ENCODE measurements around the gene CELSR1. TPM values are rescaled to one million over a fixed set of nuclear protein-coding genes. Genes with fewer than 3 reads are reported as not detected.
"Not testable (repeated sequence)": the region's sequence is repeated elsewhere in the genome, so short reads cannot be mapped to it uniquely, and the experiment has no call there.

The CELSR1 gene
- total RNA-seq, 1 experiment from 2014 or later: 0.06 TPM

DNA sequence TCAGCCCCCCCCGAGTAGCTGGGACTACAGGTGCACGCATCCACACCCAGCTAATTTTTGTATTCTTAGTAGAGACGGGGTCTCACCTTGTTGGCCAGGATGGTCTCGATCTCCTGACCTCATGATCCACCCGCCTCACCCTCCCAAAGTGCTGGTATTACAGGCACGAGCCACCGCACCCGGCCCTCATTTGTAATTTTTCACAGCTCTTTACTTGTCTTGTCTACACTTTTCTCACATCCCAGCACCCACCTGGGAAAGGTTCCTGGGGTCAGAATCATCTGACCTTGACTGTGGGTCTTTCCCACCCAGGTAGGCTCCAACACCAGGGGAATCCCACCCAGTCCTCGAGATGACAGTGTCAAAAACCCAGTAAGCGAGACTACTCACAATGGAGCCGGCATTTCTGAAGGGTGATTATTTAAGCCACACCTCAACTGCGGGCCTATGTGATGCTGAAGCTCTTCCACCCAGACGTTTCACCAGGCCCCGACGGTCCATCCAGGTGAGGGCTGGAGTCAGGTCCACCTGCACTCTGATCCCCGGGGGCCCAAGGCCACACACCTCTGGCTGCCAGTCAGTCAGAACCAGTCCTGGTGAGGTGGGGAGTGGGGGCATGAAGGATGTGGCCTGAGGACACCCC is 23.4 kb downstream of the CELSR1 start:
- no peak for DNase-seq (ENCODE audit: low read depth)

DNA sequence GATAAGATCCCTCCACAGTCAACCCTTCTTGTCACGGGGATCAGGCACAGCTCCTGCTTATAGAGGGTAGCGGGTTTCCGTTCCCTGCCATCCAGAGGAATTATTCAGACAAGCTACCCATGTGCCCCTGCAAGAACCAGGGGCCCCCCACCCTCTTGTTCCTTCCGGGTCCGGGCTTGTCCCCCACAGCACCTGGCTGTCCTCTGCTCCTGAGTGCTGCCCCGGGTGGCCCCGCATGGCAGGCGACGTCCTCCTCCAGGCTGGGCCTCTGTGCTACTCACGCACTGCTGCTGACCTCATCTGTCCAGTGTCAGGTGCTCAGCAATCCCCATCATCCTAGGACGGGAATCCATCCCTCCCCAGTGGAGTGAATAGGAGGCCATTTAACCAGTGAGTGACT is 24.7 kb downstream of the CELSR1 start:
- DNase-seq (ENCODE audit: low read depth): no peak

DNA sequence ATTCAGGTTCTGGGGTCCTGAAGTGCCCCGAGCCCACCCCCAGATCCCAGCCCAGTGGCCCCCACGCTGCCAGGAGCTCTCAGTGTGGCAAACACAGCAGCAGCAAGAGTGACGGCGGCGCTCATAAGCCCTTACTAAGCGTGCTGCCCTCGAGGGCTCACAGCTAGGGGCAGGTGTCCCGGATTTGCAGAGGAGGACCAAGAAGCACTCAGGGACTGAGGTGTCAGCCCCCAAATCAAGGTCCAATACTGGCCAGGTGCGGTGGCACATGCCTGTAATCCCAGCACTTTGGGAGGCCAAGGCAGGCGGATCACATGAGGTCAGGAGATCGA is 25.4 kb downstream of the CELSR1 start:
- no peak for DNase-seq (ENCODE audit: low read depth)

DNA sequence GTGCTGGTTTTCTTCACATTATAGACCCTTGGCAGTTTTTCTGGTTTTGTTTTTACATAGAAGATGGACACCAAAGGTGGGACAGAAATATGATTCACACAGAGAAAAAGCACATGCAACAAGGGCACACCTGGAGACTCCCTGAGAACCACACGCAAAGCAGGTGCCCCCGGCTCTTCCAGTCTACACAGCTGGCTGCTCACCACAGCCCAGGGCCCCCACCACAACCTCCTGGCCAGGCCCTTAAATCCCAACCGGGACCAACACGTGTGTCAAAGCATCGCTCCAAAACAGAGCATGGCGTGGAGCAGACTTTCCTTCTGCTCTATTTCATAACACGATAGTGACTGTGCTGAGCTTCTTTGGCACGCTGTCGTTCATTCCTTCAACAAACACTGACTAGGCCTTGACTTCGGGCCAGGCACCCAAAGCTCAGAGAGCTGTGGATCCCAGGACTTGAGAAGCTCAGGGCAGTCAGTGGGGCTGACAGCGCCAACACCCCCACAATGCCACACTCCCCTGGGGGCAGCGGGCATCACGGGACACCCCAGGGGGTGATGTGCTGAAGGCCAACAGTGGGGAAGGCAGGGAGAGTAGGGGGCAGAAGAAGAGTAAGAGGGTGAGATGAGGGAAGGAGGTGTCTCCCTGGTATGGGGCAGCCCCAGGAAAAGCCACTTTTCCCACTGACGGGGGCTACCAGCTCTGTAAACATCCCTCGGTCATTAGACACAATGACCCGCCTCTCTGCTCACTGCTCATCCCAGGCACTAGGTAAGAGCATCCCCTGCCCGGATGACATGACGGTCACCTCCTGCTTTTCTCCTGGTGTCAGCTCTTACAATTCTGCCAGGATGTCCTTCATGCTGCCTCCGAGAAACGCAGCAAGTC is 26.0 kb downstream of the CELSR1 start:
- no peak for DNase-seq (ENCODE audit: low read depth)

DNA sequence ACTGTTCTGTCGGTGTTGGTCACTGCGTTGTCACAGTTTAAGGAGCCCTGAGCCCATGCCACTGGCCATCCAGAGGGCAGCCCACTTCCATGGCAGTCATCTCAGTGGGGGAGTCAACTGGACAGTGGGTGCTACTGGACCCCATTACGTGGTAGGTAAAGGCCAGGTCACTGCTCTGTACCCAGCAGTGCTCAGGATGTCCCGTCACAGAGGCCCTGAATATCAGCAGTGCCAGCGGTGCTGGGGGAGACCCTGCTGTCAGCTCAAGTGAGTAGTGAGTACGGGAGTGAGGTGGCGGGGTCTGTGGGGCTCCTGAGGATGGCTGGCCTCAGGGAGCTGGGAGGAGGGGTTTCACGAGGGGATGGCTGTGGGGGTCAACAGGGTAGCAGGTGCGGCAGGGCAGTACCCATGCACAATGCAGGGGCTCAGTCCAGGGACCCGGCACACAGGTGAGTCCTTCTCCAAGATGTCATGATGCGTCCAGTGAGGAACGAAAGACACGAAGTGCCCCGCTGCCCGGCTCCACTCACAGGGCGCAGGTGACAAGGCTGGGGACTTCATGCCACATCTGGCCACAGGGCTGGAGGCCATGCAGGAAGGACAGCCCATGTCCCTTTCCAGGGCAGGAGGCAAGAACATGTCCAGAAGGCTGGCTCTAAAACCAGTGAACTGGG is 27.9 kb downstream of the CELSR1 start:
- no peak for DNase-seq (ENCODE audit: low read depth)

DNA sequence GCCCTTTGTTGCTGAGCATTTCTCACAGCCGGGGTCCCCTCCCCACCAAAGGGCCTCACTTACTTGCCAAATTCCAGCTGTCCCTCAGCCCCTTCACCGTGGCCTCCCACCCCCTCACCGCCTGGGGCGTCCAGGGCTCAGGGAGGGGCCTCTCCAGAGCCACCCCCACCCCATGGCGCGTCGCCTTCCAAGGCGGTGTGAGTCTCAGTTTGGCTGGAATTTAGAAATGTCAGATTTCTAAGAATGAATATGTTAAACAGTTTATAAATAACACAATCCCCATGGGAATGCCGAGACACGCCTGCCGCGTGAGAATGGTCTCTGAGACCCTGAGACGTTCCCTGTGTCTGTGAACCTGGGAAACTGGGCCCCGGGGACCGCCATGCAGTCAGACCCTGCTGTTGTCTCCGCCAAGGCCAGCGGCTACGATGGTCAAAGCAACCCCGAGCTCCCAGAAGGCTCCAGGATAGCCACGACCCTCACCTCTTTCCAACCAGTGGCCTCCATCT is 28.9 kb downstream of the CELSR1 start:
- no peak for DNase-seq (ENCODE audit: low read depth)

DNA sequence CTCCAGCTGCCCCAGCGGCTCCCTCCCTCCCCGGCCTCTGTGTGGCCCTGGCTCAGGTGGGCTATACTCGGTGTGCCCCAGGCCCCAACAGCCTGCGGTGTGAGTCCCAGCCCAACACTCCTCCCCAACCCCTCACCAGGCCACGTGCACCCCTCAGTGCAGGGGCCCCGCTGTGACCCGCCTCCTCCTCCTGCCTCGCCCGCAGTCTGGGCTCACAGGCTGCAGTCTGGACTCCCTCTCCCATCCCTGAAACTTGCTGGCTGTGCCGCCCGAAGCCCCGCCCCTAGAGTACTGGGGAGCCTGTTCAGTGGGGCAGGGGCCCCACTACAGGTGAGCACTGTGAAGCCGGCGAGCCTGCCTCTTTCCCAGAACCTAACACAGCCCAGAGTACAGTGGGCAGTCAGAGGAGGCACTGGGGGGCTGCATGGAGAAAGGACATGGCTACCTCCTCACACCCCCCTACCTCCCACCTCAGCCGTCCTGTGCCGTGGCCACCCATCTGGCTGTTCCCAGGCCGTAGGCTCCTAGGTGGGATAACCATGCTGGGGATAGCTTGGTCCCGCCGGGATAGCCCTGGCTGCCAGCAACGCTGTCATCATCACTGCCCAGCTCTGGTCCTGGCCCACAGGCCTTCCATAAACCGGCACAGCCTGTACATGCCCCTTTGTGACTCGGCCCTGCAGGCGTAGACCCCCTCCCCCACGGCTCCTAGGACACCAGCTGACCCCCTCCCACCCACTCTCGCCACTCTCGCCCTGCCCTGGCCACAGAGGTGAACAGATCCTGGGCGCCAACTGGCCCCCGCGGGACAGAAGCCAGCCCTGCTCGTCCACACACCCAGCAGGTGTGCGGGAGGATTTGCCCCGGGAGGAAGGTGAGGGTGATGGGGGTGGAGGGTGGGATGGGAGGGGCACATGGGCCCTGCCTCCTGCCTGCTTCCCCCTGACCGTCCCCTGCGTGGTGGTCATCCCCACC is 29.7 kb downstream of the CELSR1 start:
- no peak for DNase-seq (ENCODE audit: low read depth)

DNA sequence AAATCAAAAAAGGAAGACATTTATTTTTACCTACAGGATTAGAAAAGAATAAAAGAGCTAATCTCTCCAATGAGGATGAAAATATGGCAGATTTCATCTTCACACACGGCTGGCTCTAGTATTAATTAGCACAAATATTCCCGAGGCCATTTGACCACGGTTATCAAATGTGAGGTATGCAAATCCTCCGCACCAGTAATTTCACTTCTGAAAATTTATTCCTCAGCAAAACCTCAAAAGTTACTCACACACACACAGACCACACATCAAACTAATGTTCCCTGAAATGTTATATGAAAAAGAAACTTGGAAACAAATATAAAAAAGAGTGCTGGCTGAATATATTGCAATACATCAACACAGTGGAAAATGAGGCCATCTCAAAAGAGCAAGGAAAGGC is 32.8 kb downstream of the CELSR1 start:
- DNase-seq (ENCODE audit: low read depth): no peak

DNA sequence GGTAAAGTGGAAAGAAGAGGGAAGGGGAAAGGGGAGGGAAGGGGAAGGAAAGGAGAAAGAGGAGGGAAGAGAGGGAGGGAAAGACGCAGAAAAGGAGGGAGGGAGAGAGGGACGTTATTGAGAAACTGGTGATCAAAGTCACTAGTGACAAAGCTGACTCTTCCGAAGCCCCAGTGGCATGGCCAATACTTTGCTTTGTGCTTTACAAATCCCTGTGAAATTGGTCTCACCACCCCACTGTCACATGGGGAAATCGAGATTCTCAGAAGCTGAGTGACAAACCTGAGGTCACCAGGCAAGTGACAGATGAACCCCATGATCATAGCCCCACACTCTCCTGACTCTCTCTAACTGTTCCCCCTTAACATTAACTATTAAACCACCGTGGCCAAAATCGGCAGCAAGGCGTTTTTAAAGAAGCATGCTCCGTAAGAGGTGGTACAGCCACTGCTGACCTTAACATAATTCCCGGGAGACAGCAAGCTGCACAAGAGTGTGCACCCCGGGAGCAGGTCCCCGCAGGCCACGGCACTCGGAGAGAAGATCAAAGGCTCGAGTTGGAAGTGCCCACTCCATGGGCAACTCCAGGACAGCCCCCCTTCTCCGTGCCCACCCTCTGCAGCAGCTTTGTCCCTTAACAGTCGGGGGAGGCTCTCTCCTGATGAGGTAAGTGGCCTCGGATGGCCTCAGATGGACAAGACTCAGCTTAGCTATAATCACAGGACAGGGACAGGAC is 34.8 kb downstream of the CELSR1 start:
- DNase-seq (ENCODE audit: low read depth): no peak

DNA sequence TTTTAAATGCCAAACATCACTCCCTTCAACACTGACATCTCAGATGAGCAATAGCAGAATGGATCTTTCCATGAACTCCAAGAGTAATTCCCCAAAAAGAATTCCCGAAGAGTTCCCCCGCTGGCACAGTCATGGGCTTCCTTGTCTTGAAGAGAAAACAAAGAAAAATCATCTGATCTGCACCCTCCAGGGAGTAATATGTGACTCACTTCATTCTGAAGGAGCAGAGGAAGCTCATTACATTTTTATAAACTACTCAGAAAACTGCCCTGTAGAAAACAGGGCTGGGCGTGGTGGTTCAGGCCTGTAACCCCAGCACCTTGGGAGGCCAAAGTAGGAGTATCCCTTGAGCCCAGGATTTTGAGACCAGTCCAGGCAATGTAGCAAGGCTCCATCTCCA is 35.7 kb downstream of the CELSR1 start:
- DNase-seq (ENCODE audit: low read depth): peak; percentile 82

DNA sequence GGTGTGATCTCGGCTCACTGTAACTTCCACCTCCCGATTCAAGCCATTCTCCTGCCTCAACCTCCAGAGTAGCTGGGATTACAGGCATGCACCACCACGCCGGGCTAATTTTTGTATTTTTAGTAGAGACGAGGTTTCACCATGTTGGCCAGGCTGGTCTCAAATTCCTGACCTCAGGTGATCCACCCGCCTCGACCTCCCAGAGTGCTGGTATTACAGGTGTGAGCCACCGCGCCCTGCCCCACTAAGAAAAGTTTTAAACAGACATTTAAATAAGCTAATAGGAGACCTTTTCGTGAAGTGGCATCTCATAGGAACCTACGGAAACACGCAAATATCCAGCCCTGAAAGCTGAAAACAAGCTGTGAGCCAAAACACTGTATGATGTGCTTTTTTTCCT is 36.2 kb downstream of the CELSR1 start:
- not testable (repeated sequence) for DNase-seq (ENCODE audit: low read depth)

DNA sequence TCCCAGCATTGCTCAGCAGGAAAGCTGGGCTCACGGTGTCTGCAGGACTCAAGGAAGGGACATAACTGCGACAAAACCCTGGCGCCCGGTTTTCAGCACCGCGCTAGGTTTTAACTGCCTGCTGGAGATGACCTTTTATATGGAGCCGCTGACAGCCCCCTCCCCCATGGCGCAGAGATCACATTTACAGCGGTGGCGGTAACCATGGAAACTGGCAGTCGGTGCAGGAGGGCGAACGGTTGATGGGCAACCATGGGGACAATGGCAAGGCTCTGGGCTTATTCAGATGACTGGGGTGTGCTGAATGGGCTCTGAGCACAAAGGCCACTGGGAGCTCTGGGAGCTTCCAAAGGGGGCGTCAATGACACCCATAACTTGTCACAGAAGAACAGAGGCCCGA is 37.2 kb downstream of the CELSR1 start:
- no peak for DNase-seq (ENCODE audit: low read depth)

DNA sequence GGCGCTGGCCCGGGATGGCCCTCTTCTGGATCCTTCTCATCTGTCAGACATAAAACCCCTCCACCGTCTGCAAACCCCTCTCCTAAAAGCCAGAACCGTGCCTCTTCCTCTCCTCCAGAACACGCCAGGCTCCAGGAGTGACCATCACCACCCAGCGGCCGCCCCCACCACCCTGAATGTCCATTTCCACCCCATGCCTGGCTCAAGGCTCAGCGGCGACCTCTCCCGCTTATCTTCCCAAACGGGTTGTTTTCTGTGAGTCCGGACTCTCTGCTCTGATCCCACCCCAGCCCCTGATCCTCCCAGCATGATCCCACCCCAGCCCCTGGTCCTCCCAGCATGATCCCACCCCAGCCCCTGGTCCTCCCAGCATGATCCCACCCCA is 37.6 kb downstream of the CELSR1 start:
- DNase-seq (ENCODE audit: low read depth): no peak

DNA sequence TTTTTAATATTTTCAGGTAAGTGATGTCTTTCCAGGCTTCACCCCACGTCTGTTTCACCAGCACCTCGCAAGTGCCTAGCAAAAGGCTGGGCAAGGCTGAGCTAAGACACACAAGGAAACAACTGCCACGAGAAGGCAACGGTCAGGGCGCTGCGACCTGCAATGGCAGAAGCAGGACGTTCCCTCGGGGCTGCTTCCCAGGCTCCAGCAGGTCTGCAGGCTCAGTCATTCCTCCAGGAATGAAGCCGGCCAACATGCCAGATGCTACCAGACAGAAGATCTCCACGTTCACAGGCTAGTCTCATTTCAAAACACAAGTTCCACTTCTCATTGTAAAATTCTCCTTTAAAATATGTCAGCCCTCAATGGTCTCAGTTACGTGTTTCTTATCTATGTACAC is 45.5 kb downstream of the CELSR1 start:
- no peak for DNase-seq (ENCODE audit: low read depth)

DNA sequence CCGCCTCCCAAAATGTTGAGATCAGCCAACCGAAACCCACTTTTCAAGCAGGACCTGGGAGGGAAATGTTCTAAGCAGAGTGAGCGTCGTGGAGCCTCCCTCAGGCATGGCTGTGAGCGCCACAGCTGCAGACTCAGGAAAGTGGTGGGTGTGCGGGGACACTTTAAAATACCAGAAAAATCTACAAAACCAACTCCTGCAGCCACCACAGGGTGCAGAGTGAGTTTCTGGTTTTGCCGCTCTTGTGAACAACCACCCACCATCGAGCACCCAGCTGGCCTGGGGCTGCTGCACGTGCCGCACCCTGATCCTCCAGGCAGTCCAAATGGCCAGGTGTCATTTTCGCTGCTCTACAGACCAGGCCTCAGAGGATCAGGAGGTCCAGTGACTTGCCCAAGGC is 46.9 kb downstream of the CELSR1 start:
- no peak for DNase-seq (ENCODE audit: low read depth)

DNA sequence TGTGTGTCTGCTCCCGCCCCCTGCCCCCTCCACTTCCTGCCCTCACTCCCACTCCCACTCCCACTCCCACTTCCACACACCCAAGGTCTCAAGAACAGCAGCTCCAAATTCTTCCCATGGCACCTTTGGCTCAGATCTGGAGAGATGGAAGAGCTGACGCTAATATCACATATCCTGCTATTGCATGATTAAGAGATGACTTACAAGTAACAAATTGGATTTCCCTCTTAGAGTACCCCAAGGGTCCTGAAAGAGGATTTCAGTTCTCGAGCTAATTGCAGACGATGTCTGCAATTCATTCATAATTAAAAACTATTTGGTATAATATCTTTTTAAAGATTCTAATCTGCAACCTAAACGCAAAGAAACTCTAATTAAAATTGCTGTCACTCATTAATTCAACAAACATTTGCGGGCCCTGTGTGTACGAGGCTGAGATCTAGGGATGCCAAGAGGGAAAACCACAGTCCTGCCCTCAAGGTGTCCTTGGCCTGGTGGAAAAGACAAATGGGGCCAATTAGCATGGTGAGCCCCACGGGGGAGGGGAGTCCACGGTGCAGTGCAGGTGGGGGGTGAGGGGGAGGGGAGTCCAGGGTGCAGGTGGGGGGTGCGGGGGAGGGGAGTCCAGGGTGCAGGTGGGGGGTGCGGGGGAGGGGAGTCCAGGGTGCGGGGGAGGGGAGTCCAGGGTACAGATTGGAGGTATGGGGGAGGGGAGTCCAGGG is 50.3 kb downstream of the CELSR1 start:
- no peak for DNase-seq (ENCODE audit: low read depth)

DNA sequence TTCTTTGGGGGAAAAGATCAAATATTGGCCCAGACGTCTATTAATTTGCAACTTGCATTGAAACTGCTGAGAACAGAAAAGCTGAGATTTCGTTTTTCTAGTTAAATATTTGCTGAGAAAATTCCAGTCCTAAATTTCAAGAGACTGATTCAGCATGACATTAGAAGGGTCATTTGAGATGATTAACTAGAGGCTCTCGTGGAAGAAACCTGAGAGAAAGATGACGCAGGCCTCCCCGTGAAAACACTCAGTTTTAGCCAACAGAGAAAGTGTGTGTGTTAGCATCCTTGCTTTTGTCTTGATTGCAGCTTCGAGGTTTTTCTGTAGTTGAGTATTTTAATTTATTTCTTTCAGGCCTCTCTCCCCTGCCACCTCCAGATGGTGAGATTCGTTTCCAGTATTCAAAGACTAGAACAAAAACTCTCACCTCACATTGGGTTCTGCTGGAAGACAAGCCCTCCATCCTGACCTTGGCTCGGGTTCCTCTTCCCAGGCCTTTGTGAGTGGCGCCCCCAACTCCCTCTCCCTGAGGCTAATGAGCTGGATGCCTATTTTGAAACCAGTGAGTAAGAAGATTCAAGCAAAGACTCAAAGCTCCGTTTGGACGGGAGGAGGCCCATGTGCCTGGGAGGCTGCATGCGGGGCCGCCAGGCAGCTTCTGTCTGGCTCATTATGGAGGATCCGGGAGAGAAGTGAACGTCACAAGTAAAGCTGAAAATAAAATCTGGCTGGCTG is 52.4 kb downstream of the CELSR1 start:
- DNase-seq (ENCODE audit: low read depth): no peak

DNA sequence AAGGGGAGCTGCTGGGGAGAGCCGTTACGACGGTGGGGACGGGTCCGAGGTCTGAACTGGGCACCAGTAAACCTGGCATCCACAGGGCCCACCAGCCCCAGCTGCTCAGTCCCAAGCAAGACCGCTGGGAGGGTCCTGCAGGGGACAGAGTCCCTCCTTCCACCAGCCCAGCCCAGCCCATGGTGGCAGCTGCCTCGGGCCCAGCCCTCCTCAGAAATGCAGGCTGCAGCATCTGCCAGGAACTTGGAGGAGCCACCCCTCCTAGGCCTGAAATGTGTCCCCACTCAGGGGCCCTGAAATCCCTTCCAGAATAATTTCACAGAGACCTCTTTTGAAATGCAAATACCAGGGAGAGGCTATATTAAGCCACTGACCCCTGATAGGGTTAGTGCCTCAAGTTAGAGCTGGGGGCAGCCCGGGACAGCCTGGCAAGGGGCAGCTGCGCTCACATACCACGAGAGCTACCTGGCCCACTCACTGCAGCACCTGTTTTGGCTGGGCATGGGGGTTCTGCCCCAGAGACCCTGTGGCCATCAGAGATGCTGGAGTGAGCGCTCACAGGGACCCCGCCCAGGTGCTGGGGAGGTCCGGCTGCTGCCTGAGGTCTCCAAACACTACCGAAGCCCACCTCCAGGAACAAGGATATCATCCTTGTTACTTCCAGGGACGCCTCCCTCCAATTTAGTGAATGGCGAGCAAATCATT is 53.1 kb downstream of the CELSR1 start:
- DNase-seq (ENCODE audit: low read depth): no peak

DNA sequence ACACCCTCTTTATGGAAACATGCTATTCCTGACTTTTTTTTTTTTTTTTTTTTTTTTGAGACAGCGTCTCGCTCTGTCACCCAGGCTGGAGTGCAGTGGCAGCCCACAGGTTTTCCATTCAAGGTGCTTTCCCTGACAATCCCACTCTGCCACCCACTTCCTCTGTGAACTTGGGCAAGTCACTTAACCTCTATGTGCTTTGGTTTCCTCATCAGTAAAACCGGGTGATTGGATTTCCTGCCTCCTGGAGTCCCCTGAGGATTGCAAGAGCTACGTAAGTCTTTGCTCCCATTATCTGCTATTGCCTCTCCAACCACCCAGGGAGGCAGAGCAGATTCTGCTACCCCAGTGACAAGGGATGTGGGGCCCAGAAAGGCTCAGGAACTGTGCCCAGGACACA is 54.1 kb downstream of the CELSR1 start:
- no peak for DNase-seq (ENCODE audit: low read depth)

All from LHCN-M2 (cell line).